Thyroid gland (tissue), 4 donors: ENCODE results near the gene RFX2.

Experiments
- CTCF ChIP-seq, 6 experiments: fragments of 200-600 bp in 3 of 6; fragments of 450-650 bp in 3 of 6; sonication (generic) in 3 of 6; IDR thresholded peaks; one replicate each; pipeline ENCODE4 v1.5.1; 2016 to 2019; ENCODE audit warnings: antibody characterized with exemption in 6 of 6, mild to moderate bottlenecking in 2 of 6, inconsistent platforms in 1 of 6, moderate library complexity in 1 of 6
- POLR2A ChIP-seq, 2 donors: fragments of 450-650 bp; IDR thresholded peaks; one replicate each; pipeline ENCODE4 v1.6.1; 2017; ENCODE audit warnings: antibody characterized with exemption in 2 of 2, mild to moderate bottlenecking in 2 of 2, moderate library complexity in 1 of 2

GRCh38 chr19:6101291-6101825 lies 8.9 kb downstream of the RFX2 start:
- TF ChIP-seq CTCF (IDR thresholded peaks at IDR 0.05) (no peak), POLR2A (IDR thresholded peaks at IDR 0.05) (no peak)
